GM19395 (cell line): Measurements from ENCODE around the gene TAOK1.

Experiments
- ATAC-seq: cut with Tn5 transposase; IDR thresholded peaks from one replicate; pipeline ENCODE4 v1.9.1; 2021; ENCODE audit warnings: mild to moderate bottlenecking, moderate library complexity; ENCODE audit not compliant: unreplicated experiment

TAOK1 gene

DNA sequence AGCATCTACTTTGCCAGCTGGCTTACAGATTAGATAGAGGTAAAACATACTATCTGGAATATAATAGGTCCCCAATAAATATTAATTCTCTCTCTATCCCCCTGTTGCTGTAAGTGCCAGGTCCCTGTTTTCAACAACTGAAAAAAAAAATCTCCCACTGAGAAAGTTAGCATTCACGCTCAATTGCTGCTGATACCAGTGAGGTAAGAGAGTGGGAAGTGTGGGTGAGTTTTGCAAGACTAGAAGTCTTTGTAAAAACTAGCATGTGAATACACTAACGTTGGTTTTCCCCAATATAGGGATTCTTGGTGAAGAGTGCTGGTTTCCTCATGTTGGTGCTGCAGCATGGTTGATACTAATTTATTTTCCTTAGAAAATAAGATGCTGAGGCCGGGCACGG lies 11.7 kb upstream of the TAOK1 start:
- no peak for ATAC-seq

DNA sequence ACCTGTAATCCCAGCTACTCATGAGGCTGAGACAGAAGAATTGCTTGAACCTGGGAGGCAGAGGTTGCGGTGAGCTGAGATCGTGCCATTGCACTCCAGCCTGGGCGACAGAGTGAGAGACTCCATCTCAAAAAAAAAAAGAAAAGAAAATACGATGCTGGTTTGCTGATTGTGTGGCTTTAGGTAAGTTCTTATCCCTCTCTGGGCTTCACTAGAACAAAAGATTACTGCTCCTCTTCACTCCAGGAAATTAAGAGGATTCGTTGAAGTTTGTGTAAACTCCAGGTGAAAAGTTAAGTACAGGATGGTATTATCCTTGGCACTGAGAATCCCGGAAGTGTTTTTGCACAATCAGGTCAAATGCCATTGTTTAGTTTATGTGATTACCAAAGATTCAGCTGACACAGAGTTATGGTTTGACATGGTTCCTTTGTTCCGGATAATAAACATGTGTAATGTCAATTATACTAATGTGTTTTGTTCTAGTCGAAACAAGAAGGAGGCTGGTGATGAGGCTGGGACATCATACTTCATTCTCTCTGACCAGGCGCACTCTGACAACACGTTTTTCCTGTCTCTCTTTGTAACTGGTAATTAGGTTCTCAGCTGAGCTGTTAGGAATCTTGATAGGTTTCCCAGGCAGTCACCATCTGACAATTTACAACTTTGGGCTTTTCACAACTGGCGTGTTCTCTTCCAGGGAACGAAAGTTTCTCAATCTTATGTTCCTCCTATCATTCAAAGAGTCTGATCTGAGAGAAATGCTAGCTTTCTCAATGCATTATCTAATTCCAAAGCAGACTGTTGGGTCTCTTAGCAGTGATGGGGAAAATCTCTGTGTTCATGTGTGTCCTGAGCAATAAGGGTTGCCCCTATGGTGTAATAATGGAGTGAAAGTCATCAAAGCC lies 10.8 kb upstream of the TAOK1 start:
- ATAC-seq: no peak

DNA sequence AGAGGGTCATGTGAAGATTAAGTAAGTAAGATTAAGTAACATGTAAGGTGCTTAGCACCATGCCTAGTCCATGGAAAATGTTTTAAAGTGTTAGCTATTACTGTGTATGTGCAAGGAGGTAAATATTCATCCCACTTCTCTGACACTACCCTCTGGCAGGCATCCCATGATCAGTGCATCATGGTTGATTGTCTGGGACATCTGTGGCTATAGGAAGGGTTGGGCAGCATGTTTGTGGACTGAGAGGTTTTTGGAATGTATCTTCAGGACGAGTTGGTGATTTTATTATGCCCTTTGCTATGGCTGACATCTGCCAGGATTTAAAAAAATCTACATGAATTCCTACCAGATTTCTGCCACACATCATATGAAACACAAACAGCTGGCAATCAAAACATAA lies 6.5 kb upstream of the TAOK1 start:
- no peak for ATAC-seq

GRCh38 chr17:29384901-29385300 lies 5.3 kb upstream of the TAOK1 start:
- ATAC-seq: no peak

GRCh38 chr17:29386760-29387159 lies 3.4 kb upstream of the TAOK1 start:
- no peak for ATAC-seq

DNA sequence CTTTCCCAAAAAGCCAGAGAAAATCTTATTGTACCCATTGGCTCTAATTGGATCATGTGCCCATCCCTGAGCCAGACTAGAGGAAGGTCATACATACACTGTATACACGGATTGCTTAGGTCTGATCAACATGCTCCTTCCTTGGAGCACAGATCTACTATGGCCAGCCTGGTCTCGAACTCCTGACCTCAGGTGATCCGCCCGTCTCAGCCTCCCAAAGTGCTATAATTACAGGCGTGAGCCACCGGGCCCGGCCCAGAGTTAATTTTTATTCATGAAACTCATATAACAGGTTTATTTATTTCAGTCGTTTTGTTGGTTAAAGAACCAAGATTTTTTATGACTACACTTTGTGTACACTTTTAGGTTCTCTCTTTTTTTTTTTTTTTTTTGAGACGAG lies 1.2 kb upstream of the TAOK1 start:
- ATAC-seq: no peak

DNA sequence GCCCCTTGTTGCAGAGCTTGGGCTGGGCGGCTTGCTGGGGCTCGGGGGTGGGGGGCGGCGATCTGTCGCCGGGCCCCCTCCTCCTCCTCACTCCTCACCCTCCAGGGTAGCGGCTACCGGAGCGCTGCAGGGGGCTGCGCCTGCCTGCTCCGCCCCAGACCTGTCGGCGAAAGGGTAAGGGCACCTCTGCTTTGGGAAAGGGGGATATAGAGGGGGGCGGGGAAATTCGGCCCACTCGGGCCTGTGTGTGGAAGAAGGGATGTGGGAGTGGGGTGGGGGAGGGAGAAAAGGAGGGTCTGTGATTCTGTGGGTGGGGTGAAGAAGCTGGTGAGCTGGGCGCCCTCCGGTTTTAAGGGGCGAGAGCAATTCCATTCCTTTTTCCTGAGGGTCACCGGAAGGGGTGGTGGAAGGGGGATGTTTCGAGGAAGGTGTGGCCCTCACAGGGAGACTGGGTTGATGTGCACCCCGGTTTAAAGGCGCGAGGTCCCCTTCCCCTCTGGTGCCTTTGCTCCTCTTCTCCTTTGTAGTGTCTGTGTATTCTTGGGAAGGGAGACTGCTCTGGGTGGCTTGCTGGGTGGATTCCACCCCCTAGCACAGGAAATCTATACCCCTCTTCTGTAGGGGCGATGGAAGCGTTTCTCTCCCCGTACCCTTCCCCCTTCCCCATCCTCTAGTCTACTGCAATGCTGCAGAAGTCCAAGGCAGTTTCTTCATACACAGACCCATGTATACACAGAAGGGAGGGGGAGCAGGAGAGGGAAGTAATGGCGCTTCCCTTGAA lies 878 bp downstream of the TAOK1 start:
- ATAC-seq: no peak

DNA sequence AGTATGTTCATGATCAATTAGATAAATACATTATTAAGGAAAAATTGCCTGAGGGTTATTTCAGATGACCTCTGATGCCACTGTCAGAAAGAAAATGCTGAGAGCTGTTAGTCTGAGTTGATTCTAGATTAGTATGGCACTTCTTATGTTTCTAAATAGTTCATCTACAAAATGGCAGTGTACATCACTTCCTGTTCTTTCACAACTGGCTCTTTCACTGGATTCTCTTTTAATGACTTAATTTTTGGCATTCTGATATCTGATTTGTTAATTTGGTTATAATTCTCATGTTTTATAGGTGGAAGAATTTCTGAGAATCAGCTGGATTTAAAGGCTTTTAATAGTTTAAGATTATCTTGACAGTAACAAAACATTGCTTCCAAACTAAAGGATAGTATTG lies 3.3 kb downstream of the TAOK1 start:
- no peak for ATAC-seq

DNA sequence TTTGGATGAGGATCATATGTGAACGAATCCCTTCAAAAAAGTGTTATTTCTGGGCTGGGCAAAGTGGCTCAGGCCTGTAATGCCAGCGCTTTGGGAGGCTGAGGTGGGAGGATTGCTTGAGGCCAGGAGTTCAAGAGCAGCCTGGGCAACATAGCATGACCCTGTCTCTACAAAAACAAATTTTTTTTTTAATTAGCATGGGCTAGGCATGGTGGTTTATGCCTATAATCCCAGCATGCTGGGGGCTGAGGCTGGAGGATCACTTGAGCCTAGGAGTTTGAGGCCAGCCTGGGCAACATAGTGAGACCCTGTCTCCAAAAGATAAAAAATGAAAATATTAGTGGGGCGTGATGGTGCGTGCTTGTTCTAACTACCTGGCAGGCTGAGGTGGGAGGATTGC lies 4.6 kb downstream of the TAOK1 start:
- no peak for ATAC-seq

GRCh38 chr17:29396066-29396465 lies 5.9 kb downstream of the TAOK1 start:
- no peak for ATAC-seq

GRCh38 chr17:29399634-29400033 lies 9.5 kb downstream of the TAOK1 start:
- ATAC-seq: no peak

DNA sequence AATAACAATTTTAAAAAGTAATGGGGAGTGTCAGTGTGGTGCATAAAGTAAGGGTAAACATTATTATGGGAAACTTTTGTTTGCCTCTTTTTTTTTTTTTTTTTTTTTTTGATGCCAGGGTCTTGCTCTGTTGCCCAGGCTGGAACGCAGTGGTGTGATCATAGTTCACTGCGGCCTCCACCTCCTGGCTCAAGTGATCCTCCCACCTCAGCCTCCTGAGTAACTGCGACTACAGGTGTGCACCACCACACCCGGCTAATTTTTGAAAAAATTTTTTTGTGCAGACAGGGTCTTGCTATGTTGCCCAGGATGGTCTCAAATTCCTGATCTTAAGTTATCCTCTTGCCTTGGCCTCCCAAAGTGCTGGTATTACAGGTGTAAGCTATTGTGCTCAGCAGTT lies 10.7 kb downstream of the TAOK1 start:
- ATAC-seq: no peak

GRCh38 chr17:29401258-29401657 lies 11.1 kb downstream of the TAOK1 start:
- ATAC-seq: no peak

- ATAC-seq: no peak
Observed at GRCh38 chr17:29407856-29408255, 17.7 kb downstream of the TAOK1 start.

- no peak for ATAC-seq
Observed at GRCh38 chr17:29409963-29410362, 19.8 kb downstream of the TAOK1 start.

DNA sequence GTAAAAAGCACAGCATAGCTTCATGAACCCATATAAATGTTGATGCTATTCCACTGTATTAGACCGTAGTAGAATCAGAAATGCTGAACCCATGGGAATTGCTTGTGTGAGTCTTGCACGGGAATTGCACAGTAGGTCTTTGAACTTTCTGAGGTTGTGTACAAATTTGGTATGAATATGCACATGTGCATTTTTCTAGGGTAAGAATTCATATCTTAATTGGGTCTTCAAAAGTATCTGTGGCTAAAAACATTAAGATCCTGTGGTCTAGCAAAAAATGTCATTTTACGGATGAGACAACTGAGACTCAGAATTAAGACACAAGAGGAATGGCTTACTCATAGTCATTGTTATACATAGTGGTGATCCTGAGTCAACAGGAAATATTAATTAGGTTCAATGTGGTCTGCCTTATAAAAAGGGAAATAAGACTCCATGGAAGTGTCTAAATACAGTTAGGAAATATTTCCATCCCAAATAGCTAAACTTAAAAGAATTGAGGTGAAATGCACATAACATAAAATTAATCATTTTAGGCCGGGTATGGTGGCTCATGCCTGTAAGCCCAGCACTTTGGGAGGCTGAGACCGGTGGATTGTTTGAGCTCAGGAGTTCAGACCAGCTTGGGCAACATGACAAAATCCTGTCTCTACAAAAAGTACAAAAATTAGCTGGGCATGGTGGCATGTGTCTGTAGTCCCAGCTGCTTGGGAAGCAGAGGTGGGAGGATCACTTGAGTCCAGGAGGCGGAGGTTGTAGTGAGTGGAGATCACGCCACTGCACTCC lies 22.8 kb downstream of the TAOK1 start:
- no peak for ATAC-seq

- no peak for ATAC-seq
Observed at GRCh38 chr17:29420128-29420527, 30.0 kb downstream of the TAOK1 start.

DNA sequence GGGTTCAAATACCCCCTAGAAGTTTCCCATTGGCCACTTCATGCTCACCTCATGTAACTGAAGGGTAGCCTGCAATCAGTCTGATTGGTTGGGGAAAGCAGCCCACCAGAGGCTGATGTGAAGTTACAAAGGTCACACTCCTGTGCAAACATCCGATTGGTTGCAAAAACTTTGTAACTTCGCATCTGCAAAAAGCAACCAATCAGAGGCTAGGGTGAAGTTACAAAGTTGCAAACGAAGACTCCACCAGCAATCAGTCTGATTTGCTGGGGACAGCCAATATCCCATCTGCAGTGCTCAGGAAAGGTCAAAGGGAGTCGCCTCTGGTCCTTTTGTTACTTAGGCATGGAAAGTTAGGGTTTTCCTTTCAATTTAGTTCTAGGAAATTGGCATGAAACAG lies 40.1 kb downstream of the TAOK1 start:
- no peak for ATAC-seq

- no peak for ATAC-seq
Observed at GRCh38 chr17:29433541-29433940, 43.4 kb downstream of the TAOK1 start.

GRCh38 chr17:29434550-29434949 lies 44.4 kb downstream of the TAOK1 start:
- no peak for ATAC-seq

- ATAC-seq: no peak
Observed at GRCh38 chr17:29442451-29442850, 52.3 kb downstream of the TAOK1 start.
